DMS114 treated with DMSO at 0.1 percent for 48 hours (cell line): ENCODE measurements around the gene IFNA17.
"Not testable (repeated sequence)": the region's sequence is repeated elsewhere in the genome, so short reads cannot be mapped to it uniquely, and the experiment has no call there.

Source experiments
- DNase-seq: peaks from one replicate; lab custom pipeline; 2025; ENCODE audit not compliant: unreplicated experiment; lab: John Stamatoyannopoulos, UW

IFNA17 gene

DNA sequence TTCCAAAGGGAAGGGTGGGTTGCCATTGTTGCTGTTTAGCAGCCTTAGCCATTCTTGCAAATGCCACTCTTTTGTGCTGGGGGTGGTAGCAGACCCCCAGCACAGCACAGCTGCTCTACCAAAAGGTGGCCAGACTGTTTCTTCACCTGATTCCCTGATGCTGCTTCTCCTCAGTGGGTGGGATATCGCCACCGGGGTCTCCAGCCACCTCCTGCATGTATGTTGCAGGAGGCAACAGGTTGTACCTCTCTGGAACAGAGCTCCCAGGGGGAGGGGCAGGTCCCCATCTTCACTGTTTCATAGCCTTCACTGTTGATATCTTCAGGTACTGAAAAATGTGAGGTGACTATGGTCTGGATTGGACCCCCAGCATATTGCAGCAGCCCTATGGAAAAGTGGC, 17.2 kb downstream of the IFNA17 start:
- DNase-seq, result not testable (repeated sequence)

DNA sequence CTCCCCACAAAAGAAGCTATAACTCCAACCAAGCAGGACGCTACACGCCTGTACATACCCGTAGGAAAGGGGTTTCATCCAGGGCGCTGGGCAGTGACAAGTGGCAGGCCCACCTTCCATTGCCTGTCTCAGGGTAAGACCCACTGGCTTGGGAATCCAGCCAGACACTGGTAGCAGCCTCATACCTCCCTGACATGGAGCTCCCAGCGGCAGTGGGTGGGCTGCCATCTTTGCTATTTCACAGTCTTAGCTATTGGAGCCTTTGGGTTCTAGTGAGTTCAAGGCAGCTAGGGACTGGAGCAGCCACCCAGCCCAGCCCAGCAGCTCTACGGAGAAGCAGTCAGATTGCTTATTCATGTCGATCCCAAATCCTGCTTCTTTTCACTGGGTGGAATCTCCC, 17.7 kb downstream of the IFNA17 start:
- no peak for DNase-seq

DNA sequence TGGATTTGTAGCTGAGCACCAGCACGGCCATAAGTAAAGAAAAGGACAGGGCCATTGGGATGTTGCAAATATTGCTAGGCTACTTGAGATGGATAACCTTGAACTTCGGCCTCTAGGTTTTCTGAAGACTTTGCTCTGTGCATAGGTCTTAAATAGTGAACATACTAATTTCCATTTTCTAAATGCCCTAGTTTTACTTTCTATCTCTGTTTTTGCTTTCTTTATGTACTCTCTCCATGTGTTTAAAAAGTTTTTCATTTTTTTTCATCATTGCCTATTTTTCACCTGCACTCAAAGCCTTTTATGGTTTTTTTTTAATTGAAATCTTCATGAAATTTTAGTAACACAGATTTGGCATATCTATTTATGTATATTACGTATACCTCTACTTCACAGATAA, 21.0 kb downstream of the IFNA17 start, which contains the start of gene IFNA10:
TSS of gene IFNA10 (minus strand) at position 101 of the 400 bp plus-strand sequence. CDS start at position 55, 46 bp downstream.
- DNase-seq, result not testable (repeated sequence)

DNA sequence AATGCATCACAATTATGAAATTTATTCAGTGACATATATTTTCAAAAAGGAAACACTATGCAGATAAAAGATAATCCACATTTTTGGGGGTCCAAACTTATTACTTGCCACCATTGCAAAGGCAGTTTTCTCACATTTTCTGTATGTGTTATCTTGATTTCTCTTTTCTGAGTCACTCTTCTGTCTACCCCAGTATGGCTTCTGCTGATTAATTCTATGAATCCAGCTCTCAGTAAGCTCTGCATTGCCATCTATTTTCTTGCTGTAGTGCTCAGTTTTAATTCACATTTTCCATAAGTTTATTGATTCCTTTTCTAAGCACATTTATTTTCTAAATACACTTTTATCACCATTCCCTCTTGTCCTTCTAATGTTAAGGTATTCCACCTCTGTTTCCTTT, 22.8 kb downstream of the IFNA17 start:
- DNase-seq, result no peak

DNA sequence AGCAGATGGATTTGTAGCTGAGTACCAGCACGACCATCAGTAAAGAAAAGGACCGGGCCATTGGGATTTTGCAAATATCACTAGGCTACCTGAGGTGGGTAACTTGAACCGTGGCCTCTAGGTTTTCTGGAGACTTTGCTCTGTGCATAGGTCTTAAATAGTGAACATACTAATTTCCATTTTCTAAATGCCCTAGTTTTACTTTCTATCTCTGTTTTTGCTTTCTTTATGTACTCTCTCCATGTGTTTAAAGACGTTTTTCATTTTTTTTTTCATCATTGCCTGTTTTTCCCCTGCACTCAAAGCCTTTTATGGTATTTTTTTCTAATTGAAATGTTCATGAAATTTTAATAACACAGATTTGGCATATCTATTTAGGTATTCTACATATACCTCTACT, 25.9 kb downstream of the IFNA17 start, which contains the start of gene IFNA7:
TSS of gene IFNA7 (minus strand) at position 101 of the 400 bp plus-strand sequence. CDS start at position 61, 40 bp downstream.
- not testable (repeated sequence) for DNase-seq

DNA sequence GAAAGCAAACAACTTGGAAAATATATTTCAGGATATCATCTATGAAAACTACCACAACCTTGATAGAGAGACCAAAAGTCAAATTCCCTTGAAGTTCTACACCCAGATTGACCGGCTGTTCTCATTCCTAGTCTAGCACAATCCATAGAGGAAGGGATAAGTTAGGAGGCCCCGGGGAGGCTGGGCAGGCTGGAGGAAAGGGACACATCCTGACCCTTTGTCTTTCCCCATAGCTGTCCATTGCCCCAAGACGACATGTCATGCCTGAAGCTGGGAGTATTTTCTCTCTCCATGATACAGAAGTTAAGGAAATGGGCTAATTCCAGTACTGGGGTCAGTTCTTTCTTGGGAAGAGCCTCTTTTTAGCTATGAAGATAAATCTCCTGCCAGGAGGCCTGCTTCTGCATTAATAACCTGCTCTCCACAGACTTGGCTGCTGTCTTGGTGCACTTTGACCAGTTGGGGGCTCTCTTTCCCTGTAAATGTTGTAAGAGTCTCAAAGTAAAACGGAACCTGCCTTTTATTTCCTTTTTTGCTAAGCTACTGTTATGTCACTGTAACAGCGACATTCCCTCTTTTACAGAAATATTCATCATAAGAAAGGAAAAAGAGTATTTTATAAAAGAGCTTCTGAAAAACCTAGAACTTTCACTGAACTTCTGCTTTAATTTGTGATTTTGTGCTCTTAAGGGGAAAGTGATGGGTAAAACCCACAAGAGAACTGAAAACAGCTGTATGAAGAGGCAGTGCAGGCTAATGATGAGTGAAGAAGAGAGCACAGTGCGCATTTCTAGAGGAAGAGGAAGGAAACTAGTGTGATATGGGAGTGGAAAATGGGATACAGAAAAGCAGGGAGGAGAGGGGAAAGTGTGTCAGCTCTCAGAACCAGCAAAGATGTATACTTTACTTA, 32.9 kb downstream of the IFNA17 start:
- not testable (repeated sequence) for DNase-seq

DNA sequence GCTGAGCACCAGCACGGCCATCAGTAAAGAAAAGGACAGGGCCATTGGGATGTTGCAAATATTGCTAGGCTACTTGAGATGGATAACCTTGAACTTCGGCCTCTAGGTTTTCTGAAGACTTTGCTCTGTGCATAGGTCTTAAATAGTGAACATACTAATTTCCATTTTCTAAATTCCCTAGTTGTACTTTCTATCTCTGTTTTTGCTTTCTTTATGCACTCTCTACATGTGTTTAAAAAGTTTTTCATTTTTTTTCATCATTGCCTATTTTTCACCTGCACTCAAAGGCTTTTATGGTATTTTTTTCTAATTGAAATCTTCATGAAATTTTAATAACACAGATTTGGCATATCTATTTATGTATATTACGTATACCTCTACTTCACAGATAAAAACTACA, 40.5 kb downstream of the IFNA17 start, which contains the start of gene IFNA4:
TSS of gene IFNA4 (minus strand) at position 101 of the 400 bp plus-strand sequence. CDS start at position 45, 56 bp downstream.
- DNase-seq, result not testable (repeated sequence)

DNA sequence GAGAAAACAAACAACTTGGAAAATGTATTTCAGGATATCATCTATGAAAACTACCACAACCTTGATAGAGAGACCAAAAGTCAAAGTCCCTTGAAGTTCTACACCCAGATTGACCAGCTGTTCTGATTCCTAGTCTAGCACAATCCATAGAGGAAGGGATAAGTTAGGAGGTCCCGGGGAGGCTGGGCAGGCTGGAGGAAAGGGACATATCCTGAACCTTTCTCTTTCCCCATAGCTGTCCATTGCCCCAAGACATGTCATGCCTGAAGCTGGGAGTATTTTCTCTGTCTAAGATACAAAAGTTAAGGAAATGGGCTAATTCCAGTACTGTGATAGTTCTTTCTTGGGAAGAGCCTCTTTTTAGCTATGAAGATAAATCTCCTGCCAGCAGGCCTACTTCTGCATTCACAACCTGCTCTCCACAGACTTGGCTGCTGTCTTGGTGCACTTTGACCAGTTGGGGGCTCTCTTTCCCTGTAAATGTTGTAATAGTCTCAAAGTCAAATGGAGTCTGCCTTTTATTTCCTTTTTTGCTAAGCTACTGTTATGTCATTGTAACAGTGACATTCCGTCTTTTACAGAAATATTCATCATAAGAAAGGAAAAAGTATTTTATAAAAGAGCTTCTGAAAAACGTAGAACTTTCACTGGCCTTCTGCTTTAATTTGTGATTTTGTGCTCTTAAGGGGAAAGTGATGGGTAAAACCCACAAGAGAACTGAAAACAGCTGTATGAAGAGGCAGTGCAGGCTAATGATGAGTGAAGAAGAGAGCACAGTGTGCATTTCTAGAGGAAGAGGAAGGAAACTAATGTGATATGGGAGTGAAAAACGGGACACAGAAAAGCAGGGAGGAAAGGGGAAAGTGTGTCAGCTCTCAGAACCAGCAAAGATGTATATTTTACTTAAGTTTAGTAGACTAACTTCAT, 44.9 kb downstream of the IFNA17 start:
- DNase-seq, result not testable (repeated sequence)
